Tibial artery (tissue), 4 donors: ENCODE measurements around the gene LCTL.

Experiments used
- DNase-seq, 2 donors: peaks; one replicate each; pipeline ENCODE4 v3.0.0-alpha.2; 2019
- H3K27ac ChIP-seq, 2 donors: fragments of 200-600 bp; sonication (generic) in 1 of 2; 1 replicate in 1 of 2; 2 replicates in 1 of 2; pipeline ENCODE4 v1.5.1; 2018 to 2019; ENCODE audit warnings: mild to moderate bottlenecking in 1 of 2
- H3K27me3 ChIP-seq, 2 donors: fragments of 200-600 bp; sonication (generic) in 1 of 2; one replicate each; pipeline versions ENCODE4 v1.5.1 to v1.6.0; 2016 to 2019
- H3K36me3 ChIP-seq, 3 donors: fragments of 200-600 bp; sonication (generic) in 2 of 3; one replicate each; pipeline ENCODE4 v1.5.1; 2016 to 2019; ENCODE audit warnings: mild to moderate bottlenecking in 2 of 3
- H3K4me1 ChIP-seq, 4 donors: fragments of 200-600 bp; sonication (generic) in 2 of 4; 1 replicate in 3 of 4; 2 replicates in 1 of 4; pipeline ENCODE4 v1.5.1; 2016 to 2019
- H3K4me3 ChIP-seq, 2 donors: fragments of 200-600 bp; sonication (generic) in 1 of 2; 1 replicate in 1 of 2; 2 replicates in 1 of 2; pipeline ENCODE4 v1.5.1; 2018 to 2019; ENCODE audit warnings: mild to moderate bottlenecking in 2 of 2
- H3K9me3 ChIP-seq, 3 donors: fragments of 200-600 bp; sonication (generic) in 1 of 3; one replicate each; pipeline ENCODE4 v1.5.1; 2016 to 2019
- CTCF ChIP-seq, 2 experiments: fragments of 200-600 bp in 1 of 2; fragments of 450-650 bp in 1 of 2; IDR thresholded peaks; one replicate each; pipeline ENCODE4 v1.5.1; 2017 to 2019; ENCODE audit warnings: antibody characterized with exemption in 2 of 2, mild to moderate bottlenecking in 1 of 2, moderate library complexity in 1 of 2
- intact Hi-C: fragments of 100-400 bp; cut with DNase I; formaldehyde crosslinking; loops from one replicate; pipeline ENCODE4 v1.15.0; 2023; ENCODE audit warnings: low total_unique reads

The LCTL gene

GRCh38 chr15:66563566-66564110, 2.2 kb downstream of the LCTL start:
- no peak overlapping the region for H3K27ac ChIP-seq
- H3K4me1 ChIP-seq, result peaks cover 0 to 7% (median 0%) of the 10 kb centered on the region in 4 donors
- no peaks in the 10 kb centered on the region for H3K9me3 ChIP-seq
- peaks cover 0 to 7% of the 10 kb centered on the region in 2 donors for H3K27me3 ChIP-seq
- no peak for TF ChIP-seq CTCF (IDR thresholded peaks at IDR 0.05)
- no peak for DNase-seq
- H3K4me3 ChIP-seq, result no peak overlapping the region
- intact Hi-C loops, result no loop called here
- H3K36me3 ChIP-seq, result no peaks in the 10 kb centered on the region

- Histone ChIP-seq H3K4me3 (no peak overlapping the region), H3K27me3 (peaks cover 0 to 7% of the 10 kb centered on the region in 2 donors), H3K36me3 (no peaks in the 10 kb centered on the region), H3K27ac (no peak overlapping the region), H3K4me1 (peaks cover 0 to 7% (median 0%) of the 10 kb centered on the region in 4 donors), H3K9me3 (no peaks in the 10 kb centered on the region)
- no peak for TF ChIP-seq CTCF (IDR thresholded peaks at IDR 0.05)
- no peak for DNase-seq
- intact Hi-C loops, result no loop called here
Observed at GRCh38 chr15:66563126-66563525, 2.7 kb downstream of the LCTL start.

GRCh38 chr15:66560856-66561525, 4.8 kb downstream of the LCTL start:
- no peak for TF ChIP-seq CTCF (IDR thresholded peaks at IDR 0.05)
- no peaks in the 10 kb centered on the region for H3K4me1 ChIP-seq
- H3K4me3 ChIP-seq, result no peak overlapping the region
- no peaks in the 10 kb centered on the region for H3K27me3 ChIP-seq
- DNase-seq, result no peak
- no peak overlapping the region for H3K27ac ChIP-seq
- H3K9me3 ChIP-seq, result no peaks in the 10 kb centered on the region
- H3K36me3 ChIP-seq, result no peaks in the 10 kb centered on the region
- intact Hi-C loops, result no loop called here

- no peak for DNase-seq
- H3K4me3 ChIP-seq, result no peak overlapping the region
- intact Hi-C loops, result no loop called here
- H3K27me3 ChIP-seq, result no peaks in the 10 kb centered on the region
- no peak for TF ChIP-seq CTCF (IDR thresholded peaks at IDR 0.05)
- no peaks in the 10 kb centered on the region for H3K4me1 ChIP-seq
- H3K27ac ChIP-seq, result no peak overlapping the region
- no peaks in the 10 kb centered on the region for H3K9me3 ChIP-seq
- H3K36me3 ChIP-seq, result no peaks in the 10 kb centered on the region
Observed at GRCh38 chr15:66558271-66558670, 7.5 kb downstream of the LCTL start.

GRCh38 chr15:66555685-66556084, 10.1 kb downstream of the LCTL start:
- intact Hi-C loops, result no loop called here
- Histone ChIP-seq H3K27me3 (no peaks in the 10 kb centered on the region), H3K4me3 (no peak overlapping the region), H3K27ac (no peak overlapping the region), H3K36me3 (no peaks in the 10 kb centered on the region), H3K9me3 (no peaks in the 10 kb centered on the region), H3K4me1 (no peaks in the 10 kb centered on the region)
- DNase-seq, result no peak
- no peak for TF ChIP-seq CTCF (IDR thresholded peaks at IDR 0.05)
